Osteocyte (in vitro differentiated cells): ENCODE measurements around the gene TSC22D1. TPM values are rescaled to one million over a fixed set of nuclear protein-coding genes. Genes with fewer than 3 reads are reported as not detected.

Experiments used
- DNase-seq: peaks from one replicate; pipeline ENCODE4 v3.0.0; 2021; ENCODE audit warnings: mixed read lengths; ENCODE audit not compliant: unreplicated experiment; ENCODE audit errors: extremely low spot score
- H3K27ac Mint-ChIP-seq: one replicate; pipeline ENCODE4 v1.8.0; 2021; ENCODE audit warnings: mild to moderate bottlenecking, mixed read lengths; ENCODE audit not compliant: unreplicated experiment
- H3K27me3 Mint-ChIP-seq: one replicate; pipeline ENCODE4 v1.8.0; 2021; ENCODE audit warnings: mixed read lengths; ENCODE audit not compliant: unreplicated experiment
- H3K36me3 Mint-ChIP-seq: one replicate; pipeline ENCODE4 v1.8.0; 2021; ENCODE audit warnings: mixed read lengths; ENCODE audit not compliant: unreplicated experiment
- H3K4me1 Mint-ChIP-seq: one replicate; pipeline ENCODE4 v1.8.0; 2021; ENCODE audit warnings: mixed read lengths; ENCODE audit not compliant: unreplicated experiment
- H3K4me3 Mint-ChIP-seq: one replicate; pipeline ENCODE4 v1.8.0; 2021; ENCODE audit warnings: mild to moderate bottlenecking, moderate library complexity, mixed read lengths; ENCODE audit not compliant: unreplicated experiment
- H3K9me3 Mint-ChIP-seq: one replicate; pipeline ENCODE4 v1.8.0; 2021; ENCODE audit warnings: mixed read lengths; ENCODE audit not compliant: unreplicated experiment
- total RNA-seq: library from RNA; stranded (reverse); gene quantifications from 2 replicates; pipeline ENCODE4 v1.2.1, GENCODE V29; 2021
- TF ChIP-seq, protein P1 (sequence below): fragments of 200-600 bp; sonication (generic); IDR thresholded peaks from 2 replicates; pipeline ENCODE4 v1.5.0; 2021; ENCODE audit warnings: antibody characterized with exemption, mild to moderate bottlenecking, moderate library complexity

The TSC22D1 gene
- total RNA-seq, 1 donor from 2014 or later = 118 TPM

DNA sequence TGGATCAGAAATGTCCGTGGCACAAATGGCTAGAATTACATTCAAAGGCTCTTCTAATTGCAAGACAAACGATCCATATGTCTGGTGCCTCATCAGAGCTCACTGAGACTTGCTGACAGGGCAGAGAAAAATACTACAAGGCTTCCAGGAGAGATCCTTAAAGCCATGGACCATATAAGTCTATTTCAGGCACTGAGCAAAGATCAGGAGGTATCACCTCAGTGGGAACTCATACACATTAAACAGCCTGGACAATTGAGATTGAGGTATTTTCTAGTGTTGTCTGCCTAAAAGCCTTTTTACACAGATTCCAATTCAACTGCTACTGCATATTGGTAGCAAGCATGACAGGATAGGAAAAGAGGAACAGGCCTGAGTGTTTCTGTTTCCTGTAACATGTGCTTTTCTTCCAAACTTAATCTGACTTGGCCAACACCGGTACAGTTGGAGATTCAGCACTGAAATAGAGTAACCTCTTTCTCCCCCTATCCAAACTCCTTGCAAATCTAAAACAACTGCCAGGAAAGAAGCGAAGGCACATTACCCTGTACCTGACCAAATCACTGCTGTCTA is 136.6 kb downstream of the TSC22D1 start:
- no peak for DNase-seq
- H3K9me3 Mint-ChIP-seq = no peaks in the 10 kb centered on the region
- peaks cover 15% of the 10 kb centered on the region for H3K36me3 Mint-ChIP-seq
- TF ChIP-seq, protein P1, sequence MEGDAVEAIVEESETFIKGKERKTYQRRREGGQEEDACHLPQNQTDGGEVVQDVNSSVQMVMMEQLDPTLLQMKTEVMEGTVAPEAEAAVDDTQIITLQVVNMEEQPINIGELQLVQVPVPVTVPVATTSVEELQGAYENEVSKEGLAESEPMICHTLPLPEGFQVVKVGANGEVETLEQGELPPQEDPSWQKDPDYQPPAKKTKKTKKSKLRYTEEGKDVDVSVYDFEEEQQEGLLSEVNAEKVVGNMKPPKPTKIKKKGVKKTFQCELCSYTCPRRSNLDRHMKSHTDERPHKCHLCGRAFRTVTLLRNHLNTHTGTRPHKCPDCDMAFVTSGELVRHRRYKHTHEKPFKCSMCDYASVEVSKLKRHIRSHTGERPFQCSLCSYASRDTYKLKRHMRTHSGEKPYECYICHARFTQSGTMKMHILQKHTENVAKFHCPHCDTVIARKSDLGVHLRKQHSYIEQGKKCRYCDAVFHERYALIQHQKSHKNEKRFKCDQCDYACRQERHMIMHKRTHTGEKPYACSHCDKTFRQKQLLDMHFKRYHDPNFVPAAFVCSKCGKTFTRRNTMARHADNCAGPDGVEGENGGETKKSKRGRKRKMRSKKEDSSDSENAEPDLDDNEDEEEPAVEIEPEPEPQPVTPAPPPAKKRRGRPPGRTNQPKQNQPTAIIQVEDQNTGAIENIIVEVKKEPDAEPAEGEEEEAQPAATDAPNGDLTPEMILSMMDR = no peak
- no peak overlapping the region for H3K4me3 Mint-ChIP-seq
- H3K4me1 Mint-ChIP-seq = peaks cover 28% of the 10 kb centered on the region
- H3K27me3 Mint-ChIP-seq = no peaks in the 10 kb centered on the region
- H3K27ac Mint-ChIP-seq = no peak overlapping the region

DNA sequence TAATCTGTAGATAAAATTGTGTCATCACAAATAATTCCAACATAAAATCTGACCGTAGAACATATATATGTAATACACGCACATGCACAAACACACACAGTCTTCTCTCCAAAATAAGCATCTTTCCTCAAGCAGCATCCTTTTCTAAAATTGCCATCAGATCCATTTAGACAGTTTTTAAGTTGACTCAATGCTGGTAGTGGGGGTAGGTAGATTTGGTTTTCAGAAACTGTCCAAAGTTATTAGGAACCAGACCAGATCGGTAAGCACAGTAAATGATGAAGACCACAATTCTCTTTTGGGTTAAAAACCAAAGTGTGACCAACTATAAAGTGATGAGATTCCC is 137.9 kb downstream of the TSC22D1 start:
- Mint-ChIP-seq H3K4me1 (peaks cover 37% of the 10 kb centered on the region), H3K27ac (peak overlapping the region; percentile 94), H3K27me3 (no peaks in the 10 kb centered on the region), H3K4me3 (no peak overlapping the region), H3K36me3 (peaks cover 20% of the 10 kb centered on the region), H3K9me3 (no peaks in the 10 kb centered on the region)
- DNase-seq = no peak
- TF ChIP-seq, protein P1 = peak; percentile 5

DNA sequence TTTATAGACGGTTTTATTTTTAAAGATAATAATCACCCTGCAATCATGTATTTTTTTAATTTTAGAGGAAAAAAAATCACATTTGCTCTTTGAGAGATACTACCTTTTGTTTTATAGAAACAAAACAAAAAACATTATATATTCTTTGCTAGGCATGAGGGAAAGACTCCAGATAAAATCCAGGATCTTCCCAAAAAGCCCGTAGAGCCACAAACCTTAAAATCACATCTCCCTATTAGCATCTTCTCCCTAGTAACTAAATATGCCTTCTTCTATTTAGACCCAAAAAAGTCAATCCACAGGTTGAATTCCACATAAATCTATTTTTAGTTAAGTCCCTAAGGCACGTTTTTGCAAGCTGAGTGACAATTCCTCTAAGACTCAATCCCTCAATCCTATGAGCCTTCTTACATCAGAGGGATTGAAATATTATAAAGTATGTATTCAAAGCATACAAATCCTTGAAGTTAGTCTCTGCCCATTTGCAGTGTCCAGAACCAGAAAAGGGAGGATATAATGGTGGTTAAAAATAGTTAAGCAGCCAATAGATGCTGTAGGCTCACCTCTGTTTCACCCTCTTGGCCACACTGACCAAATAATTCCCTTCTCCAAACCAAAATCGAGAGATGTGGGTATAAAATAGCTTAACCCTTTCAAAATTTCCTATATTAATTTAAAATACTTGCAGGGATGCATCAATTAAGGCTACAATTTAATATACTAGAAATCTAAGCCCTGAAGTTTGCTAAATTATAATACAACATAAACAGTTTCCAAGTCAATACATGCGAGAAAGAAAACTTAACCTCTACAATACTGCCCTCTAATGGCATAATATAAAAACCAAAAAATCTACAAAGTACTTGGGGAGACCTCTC is 138.5 kb downstream of the TSC22D1 start:
- no peak for DNase-seq
- Mint-ChIP-seq H3K27ac (peak overlapping the region; percentile 94), H3K4me3 (peak overlapping the region; percentile 87), H3K27me3 (no peaks in the 10 kb centered on the region), H3K9me3 (no peaks in the 10 kb centered on the region), H3K4me1 (peaks cover 37% of the 10 kb centered on the region), H3K36me3 (peaks cover 24% of the 10 kb centered on the region)
- TF ChIP-seq, protein P1 = peak; percentile 62

DNA sequence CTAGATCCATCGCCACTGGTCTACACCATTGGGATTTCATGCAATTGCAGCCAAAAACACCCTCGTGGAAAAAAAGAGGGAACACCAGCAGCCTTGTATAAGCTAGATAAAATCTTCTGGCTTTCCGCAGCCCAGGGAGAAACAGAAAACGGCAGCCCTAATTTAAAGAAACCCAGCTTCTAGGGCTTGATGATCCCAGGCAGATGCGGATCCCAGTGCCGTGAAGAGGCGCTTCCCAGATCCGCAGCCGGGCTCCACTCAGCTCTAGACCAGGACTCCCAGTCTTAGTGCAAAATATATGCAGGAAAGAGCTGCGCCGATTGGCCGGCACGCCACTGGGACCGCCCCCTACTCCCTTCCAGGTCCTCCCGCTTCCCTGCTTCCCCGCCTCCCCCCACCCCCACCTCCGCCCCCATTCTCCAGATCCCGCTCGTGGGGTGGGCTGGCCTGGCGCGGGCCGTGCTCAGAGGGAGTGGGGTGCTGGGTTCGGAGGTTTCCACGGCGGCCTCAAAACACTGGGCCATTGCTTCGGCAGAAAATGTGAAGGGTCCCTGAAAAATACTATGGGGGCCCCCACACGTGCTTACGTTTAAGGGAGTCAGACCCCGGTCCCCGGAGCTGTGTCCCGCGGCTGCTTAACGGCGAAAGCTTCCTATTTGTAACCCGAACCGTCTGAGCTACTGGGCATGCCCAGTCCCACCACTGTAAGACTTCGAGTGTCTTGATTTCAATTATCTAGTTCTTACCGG is 139.4 kb downstream of the TSC22D1 start:
- Mint-ChIP-seq H3K27me3 (no peaks in the 10 kb centered on the region), H3K36me3 (peaks cover 22% of the 10 kb centered on the region), H3K4me3 (peak overlapping the region; percentile 87), H3K9me3 (no peaks in the 10 kb centered on the region), H3K4me1 (peaks cover 37% of the 10 kb centered on the region), H3K27ac (peak overlapping the region; percentile 98)
- DNase-seq = peak; percentile 98
- TF ChIP-seq, protein P1 = no peak
